Caco-2 (cell line): Measurements from ENCODE around the gene CDH12. TPM values are rescaled to one million over a fixed set of nuclear protein-coding genes. Genes with fewer than 3 reads are reported as not detected.

ENCODE experiments used
- BruUV-seq: library from RNA; stranded (reverse); fragments of 400-500 nt; replicated peaks from 2 replicates; lab custom pipeline; 2021; lab: Mats Ljungman, UMichigan
- CTCF ChIA-PET: fragments of 300-600 bp; sonication (Branson Sonifier 250); formaldehyde crosslinking; loops from one replicate; lab custom pipeline; 2022; ENCODE audit warnings: antibody characterized with exemption; lab: Charles Lee
- POLR2A ChIA-PET: fragments of 300-600 bp; sonication (Branson Sonifier 250); formaldehyde crosslinking; loops from one replicate; lab custom pipeline; 2022; ENCODE audit warnings: antibody characterized with exemption; lab: Charles Lee
- DNase-seq, 2 experiments: peaks; one replicate each; pipeline versions ENCODE4 v3.0.0 to v3.0.0-alpha.2; 2020 to 2022
- H3K27me3 ChIP-seq: replicated peaks from 2 replicates; pipeline ENCODE4 v1.6.0; 2011; ENCODE audit warnings: low read length; ENCODE audit not compliant: control insufficient read depth, insufficient read depth
- H3K36me3 ChIP-seq: 2 replicates; pipeline ENCODE4 v1.5.1; 2011; ENCODE audit warnings: low read length; ENCODE audit not compliant: control insufficient read depth, insufficient read depth
- H3K4me1 ChIP-seq: fragments of 250-450 bp; sonication (Bioruptor Pico); 2 replicates; pipeline ENCODE4 v1.5.1; 2020; ENCODE audit warnings: mild to moderate bottlenecking
- H3K4me3 ChIP-seq: 2 replicates; pipeline ENCODE4 v1.5.1; 2011; ENCODE audit warnings: low read depth, mild to moderate bottlenecking, control low read depth, low read length
- H3K9me3 ChIP-seq: fragments of 250-450 bp; sonication (Bioruptor Pico); 2 replicates; pipeline ENCODE4 v1.5.1; 2020; ENCODE audit warnings: mild to moderate bottlenecking, moderate library complexity
- H3K27ac Mint-ChIP-seq: one replicate; pipeline ENCODE4 v1.8.0; 2022; ENCODE audit warnings: mixed read lengths; ENCODE audit not compliant: unreplicated experiment
- H3K27me3 Mint-ChIP-seq: one replicate; pipeline ENCODE4 v1.8.0; 2022; ENCODE audit warnings: mixed read lengths; ENCODE audit not compliant: insufficient read depth, unreplicated experiment
- H3K36me3 Mint-ChIP-seq: one replicate; pipeline ENCODE4 v1.8.0; 2022; ENCODE audit warnings: mild to moderate bottlenecking, mixed read lengths; ENCODE audit not compliant: insufficient read depth, unreplicated experiment
- H3K4me1 Mint-ChIP-seq: one replicate; pipeline ENCODE4 v1.8.0; 2022; ENCODE audit warnings: low read depth, mixed read lengths; ENCODE audit not compliant: unreplicated experiment
- H3K4me3 Mint-ChIP-seq: one replicate; pipeline ENCODE4 v1.8.0; 2022; ENCODE audit warnings: mild to moderate bottlenecking, moderate library complexity, mixed read lengths; ENCODE audit not compliant: unreplicated experiment
- H3K9me3 Mint-ChIP-seq: one replicate; pipeline ENCODE4 v1.8.0; 2022; ENCODE audit warnings: mixed read lengths; ENCODE audit not compliant: unreplicated experiment
- intact Hi-C: fragments of 100-400 bp; cut with micrococcal nuclease; formaldehyde crosslinking; loops from one replicate; pipeline ENCODE4 v1.10.0; 2022; ENCODE audit not compliant: unreplicated experiment
- total RNA-seq: library from RNA; stranded (reverse); gene quantifications from 2 replicates; pipeline ENCODE4 v1.2.3, GENCODE V29; 2022
- TF ChIP-seq, protein P1 (sequence below), 2 experiments: fragments of 200-600 bp in 1 of 2; IDR thresholded peaks; 1 replicate in 1 of 2; 2 replicates in 1 of 2; pipeline versions ENCODE4 v1.5.1 to v1.8.0; 2011 to 2022; ENCODE audit warnings: antibody characterized with exemption in 1 of 2, control low read depth in 1 of 2, inconsistent platforms in 1 of 2, low read depth in 1 of 2, low read length in 1 of 2, mild to moderate bottlenecking in 1 of 2, moderate library complexity in 1 of 2; ENCODE audit not compliant: insufficient read depth in 1 of 2, severe bottlenecking in 1 of 2, unreplicated experiment in 1 of 2

Gene CDH12
- total RNA-seq, 1 experiment from 2014 or later = not detected

DNA sequence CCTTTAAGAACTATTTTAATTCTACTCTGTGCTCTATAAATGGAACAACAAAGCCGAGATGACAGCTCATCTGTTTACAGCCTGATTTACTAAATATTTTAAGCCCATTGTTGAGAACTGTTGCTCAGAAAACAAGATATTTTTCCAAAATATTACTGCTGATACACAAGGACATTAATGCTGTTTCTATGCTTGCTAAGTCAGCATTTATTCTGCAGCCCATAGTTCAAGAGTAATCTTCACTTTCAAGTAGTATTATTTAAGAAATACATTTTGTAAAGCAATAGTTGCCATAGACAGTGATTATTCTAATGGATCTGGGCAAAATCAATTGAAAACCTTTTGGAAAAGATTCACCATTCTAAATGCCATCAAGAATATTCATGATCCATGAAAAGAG, 208.3 kb downstream of the CDH12 start:
- Histone ChIP-seq H3K4me1 (no peaks in the 10 kb centered on the region), H3K4me3 (no peak overlapping the region), H3K27me3 (no peaks in the 10 kb centered on the region), H3K36me3 (no peaks in the 10 kb centered on the region), H3K9me3 (no peaks in the 10 kb centered on the region)
- intact Hi-C loops = no loop called here
- Mint-ChIP-seq H3K4me1 (no peaks in the 10 kb centered on the region), H3K27ac (no peak overlapping the region), H3K27me3 (no peaks in the 10 kb centered on the region), H3K4me3 (no peak overlapping the region), H3K36me3 (no peaks in the 10 kb centered on the region), H3K9me3 (no peaks in the 10 kb centered on the region)
- ChIA-PET POLR2A (no interaction called here), CTCF (no interaction called here)
- TF ChIP-seq, protein P1, sequence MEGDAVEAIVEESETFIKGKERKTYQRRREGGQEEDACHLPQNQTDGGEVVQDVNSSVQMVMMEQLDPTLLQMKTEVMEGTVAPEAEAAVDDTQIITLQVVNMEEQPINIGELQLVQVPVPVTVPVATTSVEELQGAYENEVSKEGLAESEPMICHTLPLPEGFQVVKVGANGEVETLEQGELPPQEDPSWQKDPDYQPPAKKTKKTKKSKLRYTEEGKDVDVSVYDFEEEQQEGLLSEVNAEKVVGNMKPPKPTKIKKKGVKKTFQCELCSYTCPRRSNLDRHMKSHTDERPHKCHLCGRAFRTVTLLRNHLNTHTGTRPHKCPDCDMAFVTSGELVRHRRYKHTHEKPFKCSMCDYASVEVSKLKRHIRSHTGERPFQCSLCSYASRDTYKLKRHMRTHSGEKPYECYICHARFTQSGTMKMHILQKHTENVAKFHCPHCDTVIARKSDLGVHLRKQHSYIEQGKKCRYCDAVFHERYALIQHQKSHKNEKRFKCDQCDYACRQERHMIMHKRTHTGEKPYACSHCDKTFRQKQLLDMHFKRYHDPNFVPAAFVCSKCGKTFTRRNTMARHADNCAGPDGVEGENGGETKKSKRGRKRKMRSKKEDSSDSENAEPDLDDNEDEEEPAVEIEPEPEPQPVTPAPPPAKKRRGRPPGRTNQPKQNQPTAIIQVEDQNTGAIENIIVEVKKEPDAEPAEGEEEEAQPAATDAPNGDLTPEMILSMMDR (IDR thresholded peaks at IDR 0.05; ENCODE audit: insufficient read depth in 1 of 2, low read depth in 1 of 2, low read length in 1 of 2, severe bottlenecking in 1 of 2, unreplicated experiment in 1 of 2) = no peak
- DNase-seq = no peak
- BruUV-seq = no TSS peak

DNA sequence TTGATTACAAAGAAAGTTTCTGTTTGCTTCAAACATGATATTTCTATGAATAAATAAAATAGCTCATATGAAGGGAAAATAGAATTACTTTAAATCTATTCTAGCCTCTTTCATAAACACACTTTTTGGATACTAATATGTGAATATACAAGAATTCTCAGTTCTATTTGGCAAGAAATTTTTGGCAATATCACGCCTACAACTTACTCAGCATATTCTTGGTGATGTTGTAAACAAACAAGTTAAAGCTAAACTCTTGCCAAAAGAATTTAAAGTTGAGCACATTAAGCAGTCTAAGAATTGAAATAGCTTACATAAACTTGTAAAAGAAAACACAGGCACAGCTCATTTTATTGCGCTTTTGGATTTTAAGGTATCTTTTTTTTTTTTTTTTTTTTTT, 209.8 kb downstream of the CDH12 start:
- Mint-ChIP-seq H3K36me3 (no peaks in the 10 kb centered on the region), H3K4me3 (no peak overlapping the region), H3K27me3 (no peaks in the 10 kb centered on the region), H3K27ac (no peak overlapping the region), H3K9me3 (no peaks in the 10 kb centered on the region), H3K4me1 (no peaks in the 10 kb centered on the region)
- TF ChIP-seq, protein P1 (IDR thresholded peaks at IDR 0.05; ENCODE audit: insufficient read depth in 1 of 2, low read depth in 1 of 2, low read length in 1 of 2, severe bottlenecking in 1 of 2, unreplicated experiment in 1 of 2) = no peak
- no peaks in the 10 kb centered on the region for H3K9me3 ChIP-seq
- H3K4me3 ChIP-seq = no peak overlapping the region
- ChIA-PET POLR2A (no interaction called here), CTCF (no interaction called here)
- DNase-seq = no peak
- intact Hi-C loops = no loop called here
- H3K4me1 ChIP-seq = no peaks in the 10 kb centered on the region
- no TSS peak for BruUV-seq
- no peaks in the 10 kb centered on the region for H3K27me3 ChIP-seq
- H3K36me3 ChIP-seq = no peaks in the 10 kb centered on the region

DNA sequence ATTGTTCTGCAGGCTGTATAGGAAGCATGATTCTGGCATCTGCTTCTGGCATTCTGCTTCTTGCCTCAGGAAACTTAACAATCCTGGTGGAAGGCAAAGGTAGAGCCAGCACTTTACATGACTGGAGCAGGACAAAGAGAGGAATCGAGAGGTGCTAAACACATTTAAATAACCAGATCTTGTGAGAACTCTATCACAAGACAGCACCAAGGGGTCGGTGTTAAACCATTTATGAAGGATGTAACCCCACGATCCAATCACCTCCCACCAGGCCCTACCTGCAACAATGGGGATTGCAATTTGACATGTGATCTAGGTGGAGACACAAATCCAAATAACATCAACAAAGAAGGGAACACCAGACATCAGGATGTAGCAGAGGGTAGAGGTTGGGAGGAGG, 221.5 kb downstream of the CDH12 start:
- Mint-ChIP-seq H3K9me3 (no peaks in the 10 kb centered on the region), H3K4me1 (no peaks in the 10 kb centered on the region), H3K4me3 (no peak overlapping the region), H3K27me3 (peaks cover 5% of the 10 kb centered on the region), H3K27ac (no peak overlapping the region), H3K36me3 (no peaks in the 10 kb centered on the region)
- BruUV-seq = no TSS peak
- no peaks in the 10 kb centered on the region for H3K9me3 ChIP-seq
- intact Hi-C loops = no loop called here
- no peak overlapping the region for H3K4me3 ChIP-seq
- H3K36me3 ChIP-seq = no peaks in the 10 kb centered on the region
- no peaks in the 10 kb centered on the region for H3K27me3 ChIP-seq
- ChIA-PET POLR2A (no interaction called here), CTCF (no interaction called here)
- TF ChIP-seq, protein P1 (IDR thresholded peaks at IDR 0.05; ENCODE audit: insufficient read depth in 1 of 2, low read depth in 1 of 2, low read length in 1 of 2, severe bottlenecking in 1 of 2, unreplicated experiment in 1 of 2) = no peak
- no peak for DNase-seq
- no peaks in the 10 kb centered on the region for H3K4me1 ChIP-seq
